Caco-2 (cell line): ENCODE data around the gene TRAPPC6A. TPM values are rescaled to one million over a fixed set of nuclear protein-coding genes. Genes with fewer than 3 reads are reported as not detected.

ENCODE experiments used
- BruUV-seq: library from RNA; stranded (reverse); fragments of 400-500 nt; replicated peaks from 2 replicates; lab custom pipeline; 2021; lab: Mats Ljungman, UMichigan
- CTCF ChIA-PET: fragments of 300-600 bp; sonication (Branson Sonifier 250); formaldehyde crosslinking; loops from one replicate; lab custom pipeline; 2022; ENCODE audit warnings: antibody characterized with exemption; lab: Charles Lee
- POLR2A ChIA-PET: fragments of 300-600 bp; sonication (Branson Sonifier 250); formaldehyde crosslinking; loops from one replicate; lab custom pipeline; 2022; ENCODE audit warnings: antibody characterized with exemption; lab: Charles Lee
- DNase-seq, 2 experiments: peaks; one replicate each; pipeline versions ENCODE4 v3.0.0 to v3.0.0-alpha.2; 2020 to 2022
- H3K27me3 ChIP-seq: replicated peaks from 2 replicates; pipeline ENCODE4 v1.6.0; 2011; ENCODE audit warnings: low read length; ENCODE audit not compliant: control insufficient read depth, insufficient read depth
- H3K36me3 ChIP-seq: 2 replicates; pipeline ENCODE4 v1.5.1; 2011; ENCODE audit warnings: low read length; ENCODE audit not compliant: control insufficient read depth, insufficient read depth
- H3K4me1 ChIP-seq: fragments of 250-450 bp; sonication (Bioruptor Pico); 2 replicates; pipeline ENCODE4 v1.5.1; 2020; ENCODE audit warnings: mild to moderate bottlenecking
- H3K4me3 ChIP-seq: 2 replicates; pipeline ENCODE4 v1.5.1; 2011; ENCODE audit warnings: low read depth, mild to moderate bottlenecking, control low read depth, low read length
- H3K9me3 ChIP-seq: fragments of 250-450 bp; sonication (Bioruptor Pico); 2 replicates; pipeline ENCODE4 v1.5.1; 2020; ENCODE audit warnings: mild to moderate bottlenecking, moderate library complexity
- H3K27ac Mint-ChIP-seq: one replicate; pipeline ENCODE4 v1.8.0; 2022; ENCODE audit warnings: mixed read lengths; ENCODE audit not compliant: unreplicated experiment
- H3K27me3 Mint-ChIP-seq: one replicate; pipeline ENCODE4 v1.8.0; 2022; ENCODE audit warnings: mixed read lengths; ENCODE audit not compliant: insufficient read depth, unreplicated experiment
- H3K36me3 Mint-ChIP-seq: one replicate; pipeline ENCODE4 v1.8.0; 2022; ENCODE audit warnings: mild to moderate bottlenecking, mixed read lengths; ENCODE audit not compliant: insufficient read depth, unreplicated experiment
- H3K4me1 Mint-ChIP-seq: one replicate; pipeline ENCODE4 v1.8.0; 2022; ENCODE audit warnings: low read depth, mixed read lengths; ENCODE audit not compliant: unreplicated experiment
- H3K4me3 Mint-ChIP-seq: one replicate; pipeline ENCODE4 v1.8.0; 2022; ENCODE audit warnings: mild to moderate bottlenecking, moderate library complexity, mixed read lengths; ENCODE audit not compliant: unreplicated experiment
- H3K9me3 Mint-ChIP-seq: one replicate; pipeline ENCODE4 v1.8.0; 2022; ENCODE audit warnings: mixed read lengths; ENCODE audit not compliant: unreplicated experiment
- CTCF ChIP-seq, 2 experiments: fragments of 200-600 bp in 1 of 2; IDR thresholded peaks; 1 replicate in 1 of 2; 2 replicates in 1 of 2; pipeline versions ENCODE4 v1.5.1 to v1.8.0; 2011 to 2022; ENCODE audit warnings: antibody characterized with exemption in 1 of 2, control low read depth in 1 of 2, inconsistent platforms in 1 of 2, low read depth in 1 of 2, low read length in 1 of 2, mild to moderate bottlenecking in 1 of 2, moderate library complexity in 1 of 2; ENCODE audit not compliant: insufficient read depth in 1 of 2, severe bottlenecking in 1 of 2, unreplicated experiment in 1 of 2
- intact Hi-C: fragments of 100-400 bp; cut with micrococcal nuclease; formaldehyde crosslinking; loops from one replicate; pipeline ENCODE4 v1.10.0; 2022; ENCODE audit not compliant: unreplicated experiment
- total RNA-seq: library from RNA; stranded (reverse); gene quantifications from 2 replicates; pipeline ENCODE4 v1.2.3, GENCODE V29; 2022

TRAPPC6A gene
- total RNA-seq, 1 experiment from 2014 or later: 53.2 TPM

GRCh38 chr19:45158503-45159209 lies 19.4 kb downstream of the TRAPPC6A start:
- no peaks in the 10 kb centered on the region for H3K9me3 ChIP-seq
- ChIA-PET POLR2A (no interaction called here), CTCF (no interaction called here)
- Mint-ChIP-seq H3K36me3 (peaks cover 50% of the 10 kb centered on the region), H3K4me3 (no peak overlapping the region), H3K9me3 (no peaks in the 10 kb centered on the region), H3K27ac (no peak overlapping the region), H3K27me3 (no peaks in the 10 kb centered on the region), H3K4me1 (peaks cover 28% of the 10 kb centered on the region)
- no peak overlapping the region for H3K4me3 ChIP-seq
- no peaks in the 10 kb centered on the region for H3K27me3 ChIP-seq
- H3K4me1 ChIP-seq: peaks cover 29% of the 10 kb centered on the region
- TF ChIP-seq CTCF (IDR thresholded peaks at IDR 0.05; ENCODE audit: insufficient read depth in 1 of 2, low read depth in 1 of 2, low read length in 1 of 2, severe bottlenecking in 1 of 2, unreplicated experiment in 1 of 2): no peak
- no peaks in the 10 kb centered on the region for H3K36me3 ChIP-seq
- intact Hi-C loops: no loop called here
- no peak for DNase-seq
- no TSS peak for BruUV-seq

GRCh38 chr19:45156751-45157150 lies 21.3 kb downstream of the TRAPPC6A start:
- BruUV-seq: no TSS peak
- Histone ChIP-seq H3K9me3 (no peaks in the 10 kb centered on the region), H3K4me3 (no peak overlapping the region), H3K4me1 (peaks cover 31% of the 10 kb centered on the region), H3K36me3 (no peaks in the 10 kb centered on the region), H3K27me3 (no peaks in the 10 kb centered on the region)
- peaks cover 28% of the 10 kb centered on the region for H3K4me1 Mint-ChIP-seq
- POLR2A ChIA-PET: no interaction called here
- H3K9me3 Mint-ChIP-seq: no peaks in the 10 kb centered on the region
- no peaks in the 10 kb centered on the region for H3K27me3 Mint-ChIP-seq
- TF ChIP-seq CTCF (IDR thresholded peaks at IDR 0.05; ENCODE audit: insufficient read depth in 1 of 2, low read depth in 1 of 2, low read length in 1 of 2, severe bottlenecking in 1 of 2, unreplicated experiment in 1 of 2): no peak
- H3K27ac Mint-ChIP-seq: no peak overlapping the region
- peaks cover 63% of the 10 kb centered on the region for H3K36me3 Mint-ChIP-seq
- DNase-seq: no peak
- intact Hi-C loops: no loop called here
- CTCF ChIA-PET: interaction anchor here (0.6 to 0.7 kb wide), 2 partner anchors 62 to 522 kb away, joined by 3 read pairs; no protein-coding TSS in a partner anchor
- no peak overlapping the region for H3K4me3 Mint-ChIP-seq

- CTCF ChIA-PET: no interaction called here
- no TSS peak for BruUV-seq
Observed at GRCh38 chr19:45156011-45156630, 21.9 kb downstream of the TRAPPC6A start.

More at GRCh38 chr19:45156011-45156630, 21.9 kb downstream of the TRAPPC6A start:
- Mint-ChIP-seq H3K9me3 (no peaks in the 10 kb centered on the region), H3K36me3 (peaks cover 63% of the 10 kb centered on the region), H3K4me3 (no peak overlapping the region), H3K27me3 (no peaks in the 10 kb centered on the region), H3K4me1 (peaks cover 22% of the 10 kb centered on the region), H3K27ac (no peak overlapping the region)
- POLR2A ChIA-PET: no interaction called here
- no peak for DNase-seq
- TF ChIP-seq CTCF (IDR thresholded peaks at IDR 0.05; ENCODE audit: insufficient read depth in 1 of 2, low read depth in 1 of 2, low read length in 1 of 2, severe bottlenecking in 1 of 2, unreplicated experiment in 1 of 2): no peak
- intact Hi-C loops: no loop called here
- Histone ChIP-seq H3K4me3 (no peak overlapping the region), H3K9me3 (no peaks in the 10 kb centered on the region), H3K27me3 (no peaks in the 10 kb centered on the region), H3K36me3 (no peaks in the 10 kb centered on the region), H3K4me1 (peaks cover 25% of the 10 kb centered on the region)
